Activated CD8-positive, alpha-beta T cell treated with anti-CD3 and anti-CD28 coated beads for 36 hours (primary cell): ENCODE measurements around the gene ERBB2. TPM values are rescaled to one million over a fixed set of nuclear protein-coding genes. Genes with fewer than 3 reads are reported as not detected.

ENCODE experiments used
- ATAC-seq: fragments of 200-7000 bp; cut with Tn5 transposase; one replicate; pipeline ENCODE4 v1.10.0; 2021; ENCODE audit warnings: mild to moderate bottlenecking, moderate library complexity
- CTCF ChIA-PET: fragments of 350-600 bp; sonication (Branson Sonifier 250); formaldehyde crosslinking; loops from one replicate; lab custom pipeline; 2021; ENCODE audit warnings: antibody characterized with exemption; lab: Charles Lee
- POLR2A ChIA-PET: fragments of 350-600 bp; sonication (Branson Sonifier 250); formaldehyde crosslinking; loops from one replicate; lab custom pipeline; 2021; ENCODE audit warnings: antibody characterized with exemption; lab: Charles Lee
- DNase-seq: peaks from one replicate; pipeline ENCODE4 v3.0.0-alpha.2; 2020
- H3K27ac Mint-ChIP-seq: one replicate; pipeline ENCODE4 v1.8.0; 2021; ENCODE audit warnings: mild to moderate bottlenecking, mixed read lengths
- H3K27me3 Mint-ChIP-seq: one replicate; pipeline ENCODE4 v1.8.0; 2021; ENCODE audit warnings: mixed read lengths
- H3K36me3 Mint-ChIP-seq: one replicate; pipeline ENCODE4 v1.8.0; 2021; ENCODE audit warnings: low read depth, mixed read lengths
- H3K4me1 Mint-ChIP-seq: one replicate; pipeline ENCODE4 v1.8.0; 2021; ENCODE audit warnings: low read depth, mixed read lengths
- H3K4me3 Mint-ChIP-seq: one replicate; pipeline ENCODE4 v1.8.0; 2021; ENCODE audit warnings: mild to moderate bottlenecking, moderate library complexity, mixed read lengths
- H3K9me3 Mint-ChIP-seq: one replicate; pipeline ENCODE4 v1.8.0; 2021; ENCODE audit warnings: mixed read lengths
- intact Hi-C: fragments of 100-400 bp; cut with micrococcal nuclease; formaldehyde crosslinking; loops from one replicate; pipeline ENCODE4 v1.10.0; 2022
- total RNA-seq, 2 experiments: library from RNA; stranded (reverse); gene quantifications; one replicate each; pipeline ENCODE4 v1.2.3, GENCODE V29; 2021
- TF ChIP-seq, protein P1 (sequence below): fragments of 200-600 bp; IDR thresholded peaks from one replicate; pipeline ENCODE4 v1.8.0; 2022; ENCODE audit warnings: antibody characterized with exemption, mild to moderate bottlenecking

Gene ERBB2
- total RNA-seq, 2 experiments from 2014 or later = 5.2 TPM

DNA sequence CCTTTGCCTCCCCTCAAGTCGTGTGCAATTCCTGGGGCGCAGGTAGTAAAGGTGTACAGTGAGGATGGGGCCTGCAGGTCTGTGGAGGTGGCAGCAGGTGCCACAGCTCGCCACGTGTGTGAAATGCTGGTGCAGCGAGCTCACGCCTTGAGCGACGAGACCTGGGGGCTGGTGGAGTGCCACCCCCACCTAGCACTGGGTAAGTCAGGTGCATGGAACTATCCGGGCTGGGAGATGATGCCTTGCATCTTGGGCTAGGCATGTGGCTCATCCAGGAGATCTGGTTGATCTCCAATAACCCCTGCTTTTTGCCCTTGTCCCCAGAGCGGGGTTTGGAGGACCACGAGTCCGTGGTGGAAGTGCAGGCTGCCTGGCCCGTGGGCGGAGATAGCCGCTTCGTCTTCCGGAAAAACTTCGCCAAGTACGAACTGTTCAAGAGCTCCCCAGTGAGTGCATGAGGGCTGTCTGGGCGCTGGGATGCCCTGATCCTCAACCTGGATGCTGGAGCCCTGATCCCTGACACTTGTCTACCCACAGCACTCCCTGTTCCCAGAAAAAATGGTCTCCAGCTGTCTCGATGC lies 43.1 kb downstream of the ERBB2 start:
- peaks cover 12% of the 10 kb centered on the region for H3K27me3 Mint-ChIP-seq
- H3K9me3 Mint-ChIP-seq = no peaks in the 10 kb centered on the region
- no peak for DNase-seq
- no peak overlapping the region for H3K4me3 Mint-ChIP-seq
- no peaks in the 10 kb centered on the region for H3K36me3 Mint-ChIP-seq
- no peak overlapping the region for H3K27ac Mint-ChIP-seq
- TF ChIP-seq, protein P1, sequence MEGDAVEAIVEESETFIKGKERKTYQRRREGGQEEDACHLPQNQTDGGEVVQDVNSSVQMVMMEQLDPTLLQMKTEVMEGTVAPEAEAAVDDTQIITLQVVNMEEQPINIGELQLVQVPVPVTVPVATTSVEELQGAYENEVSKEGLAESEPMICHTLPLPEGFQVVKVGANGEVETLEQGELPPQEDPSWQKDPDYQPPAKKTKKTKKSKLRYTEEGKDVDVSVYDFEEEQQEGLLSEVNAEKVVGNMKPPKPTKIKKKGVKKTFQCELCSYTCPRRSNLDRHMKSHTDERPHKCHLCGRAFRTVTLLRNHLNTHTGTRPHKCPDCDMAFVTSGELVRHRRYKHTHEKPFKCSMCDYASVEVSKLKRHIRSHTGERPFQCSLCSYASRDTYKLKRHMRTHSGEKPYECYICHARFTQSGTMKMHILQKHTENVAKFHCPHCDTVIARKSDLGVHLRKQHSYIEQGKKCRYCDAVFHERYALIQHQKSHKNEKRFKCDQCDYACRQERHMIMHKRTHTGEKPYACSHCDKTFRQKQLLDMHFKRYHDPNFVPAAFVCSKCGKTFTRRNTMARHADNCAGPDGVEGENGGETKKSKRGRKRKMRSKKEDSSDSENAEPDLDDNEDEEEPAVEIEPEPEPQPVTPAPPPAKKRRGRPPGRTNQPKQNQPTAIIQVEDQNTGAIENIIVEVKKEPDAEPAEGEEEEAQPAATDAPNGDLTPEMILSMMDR = no peak
- ATAC-seq = no peak
- intact Hi-C loops = no loop called here
- ChIA-PET CTCF (interaction anchor here (0.8 kb wide), 1 partner anchor 14 kb away, joined by 3 read pairs; no protein-coding TSS in a partner anchor), POLR2A (interaction anchor here (3.7 kb wide), 1 partner anchor 12 kb away, joined by 13 read pairs; the partner anchor contains the start of gene MIEN1)
- peaks cover 21% of the 10 kb centered on the region for H3K4me1 Mint-ChIP-seq

DNA sequence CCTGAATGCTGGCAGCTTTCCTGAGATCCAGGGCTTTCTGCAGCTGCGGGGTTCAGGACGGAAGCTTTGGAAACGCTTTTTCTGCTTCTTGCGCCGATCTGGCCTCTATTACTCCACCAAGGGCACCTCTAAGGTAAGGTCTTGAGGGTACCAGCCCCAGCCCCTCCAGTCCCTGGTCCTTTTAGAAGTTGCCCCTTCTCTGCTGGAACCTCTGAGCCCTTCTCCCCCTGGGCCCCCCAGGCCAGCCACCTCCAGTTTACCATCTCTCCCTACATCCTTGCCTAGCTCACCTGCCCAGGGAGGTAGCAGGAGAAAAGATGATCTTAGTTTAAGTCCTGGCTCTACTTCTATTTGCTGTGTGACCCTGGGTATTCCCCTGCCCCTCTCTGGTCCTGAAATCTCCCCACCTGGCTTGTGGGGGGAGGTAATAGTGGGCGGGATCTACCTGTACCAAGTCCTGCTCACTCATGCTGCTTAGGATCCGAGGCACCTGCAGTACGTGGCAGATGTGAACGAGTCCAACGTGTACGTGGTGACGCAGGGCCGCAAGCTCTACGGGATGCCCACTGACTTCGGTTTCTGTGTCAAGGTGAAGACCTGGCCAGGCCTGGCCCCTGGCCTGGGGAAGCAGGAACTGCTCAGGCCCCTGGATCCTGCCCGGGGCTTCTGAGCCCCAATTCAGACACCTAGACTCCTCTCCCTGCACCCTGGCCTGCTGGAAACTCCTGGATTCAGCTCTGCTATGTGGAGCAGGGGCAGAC lies 44.4 kb downstream of the ERBB2 start:
- Mint-ChIP-seq H3K27ac (no peak overlapping the region), H3K4me3 (no peak overlapping the region), H3K9me3 (no peaks in the 10 kb centered on the region), H3K27me3 (peaks cover 8% of the 10 kb centered on the region), H3K4me1 (peaks cover 10% of the 10 kb centered on the region), H3K36me3 (no peaks in the 10 kb centered on the region)
- DNase-seq (no peak), ATAC-seq (no peak)
- TF ChIP-seq, protein P1 = no peak
- intact Hi-C loops = no loop called here
- CTCF ChIA-PET = interaction anchor here (0.8 to 1.8 kb wide), 6 partner anchors 9 to 123 kb away, joined by 3 to 6 read pairs (median 3); partner anchors contain the start of gene MIEN1
- POLR2A ChIA-PET = interaction anchor here (0.7 to 3.7 kb wide), 3 partner anchors 9 to 14 kb away, joined by 4 to 13 read pairs (median 4); partner anchors contain the start of gene MIEN1

DNA sequence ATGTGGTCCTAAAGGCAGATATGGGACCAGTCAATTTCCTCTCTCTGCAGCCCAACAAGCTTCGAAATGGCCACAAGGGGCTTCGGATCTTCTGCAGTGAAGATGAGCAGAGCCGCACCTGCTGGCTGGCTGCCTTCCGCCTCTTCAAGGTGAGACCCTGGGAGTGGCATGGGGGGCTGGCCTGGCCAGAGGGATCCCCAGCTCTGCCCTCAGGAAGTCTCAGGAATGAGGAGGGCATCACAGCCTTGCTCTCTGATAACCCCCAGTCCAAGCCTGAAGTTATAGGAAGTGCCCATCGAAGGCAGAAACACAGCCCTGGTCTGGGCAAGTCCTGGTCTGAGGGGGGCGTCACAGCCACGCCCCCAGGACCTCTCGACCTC lies 45.0 kb downstream of the ERBB2 start:
- no peak overlapping the region for H3K27ac Mint-ChIP-seq
- H3K9me3 Mint-ChIP-seq = no peaks in the 10 kb centered on the region

DNA sequence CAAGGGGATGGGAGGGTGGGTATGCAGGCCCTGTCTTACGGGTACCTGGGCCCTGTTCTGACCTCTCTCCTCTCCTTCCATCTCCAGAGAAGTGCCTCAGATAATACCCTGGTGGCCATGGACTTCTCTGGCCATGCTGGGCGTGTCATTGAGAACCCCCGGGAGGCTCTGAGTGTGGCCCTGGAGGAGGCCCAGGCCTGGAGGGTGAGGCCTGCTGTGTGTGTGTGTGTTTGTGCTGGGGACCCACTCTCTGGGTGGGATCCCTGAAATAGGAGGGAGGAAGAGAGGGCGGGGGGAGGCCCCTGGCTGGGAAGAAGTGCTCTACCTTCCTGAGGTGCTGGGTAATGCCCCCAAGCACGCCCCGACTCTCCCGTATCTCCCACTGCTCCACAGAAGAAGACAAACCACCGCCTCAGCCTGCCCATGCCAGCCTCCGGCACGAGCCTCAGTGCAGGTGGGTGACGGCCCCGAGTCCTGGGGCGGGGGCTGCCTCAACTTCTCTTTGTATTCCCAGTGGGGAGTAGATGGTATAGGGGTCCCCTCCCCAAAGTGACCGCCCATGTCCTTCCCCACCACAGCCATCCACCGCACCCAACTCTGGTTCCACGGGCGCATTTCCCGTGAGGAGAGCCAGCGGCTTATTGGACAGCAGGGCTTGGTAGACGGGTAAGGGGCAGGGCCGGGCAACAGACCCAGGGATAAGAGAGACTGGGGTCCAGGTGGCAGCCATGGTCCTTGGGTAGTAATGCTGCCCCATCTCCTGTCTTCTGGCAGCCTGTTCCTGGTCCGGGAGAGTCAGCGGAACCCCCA lies 45.7 kb downstream of the ERBB2 start:
- H3K36me3 Mint-ChIP-seq = no peaks in the 10 kb centered on the region
- ChIA-PET POLR2A (no interaction called here), CTCF (interaction anchor here (0.9 to 1.8 kb wide), 3 partner anchors 15 to 116 kb away, joined by 3 to 6 read pairs (median 3); partner anchors contain the start of gene MIEN1)
- ATAC-seq = no peak
- H3K27me3 Mint-ChIP-seq = peaks cover 2% of the 10 kb centered on the region
- H3K4me3 Mint-ChIP-seq = no peak overlapping the region
- no peak for DNase-seq
- TF ChIP-seq, protein P1 = no peak
- H3K27ac Mint-ChIP-seq = no peak overlapping the region
- H3K4me1 Mint-ChIP-seq = peaks cover 3% of the 10 kb centered on the region
- H3K9me3 Mint-ChIP-seq = no peaks in the 10 kb centered on the region
- intact Hi-C loops = no loop called here

More for the DNA sequence above, 45.0 kb downstream of the ERBB2 start:
- intact Hi-C loops = no loop called here
- TF ChIP-seq, protein P1 = no peak
- no peak for DNase-seq
- Mint-ChIP-seq H3K4me1 (peaks cover 9% of the 10 kb centered on the region), H3K27me3 (peaks cover 7% of the 10 kb centered on the region), H3K4me3 (no peak overlapping the region), H3K36me3 (no peaks in the 10 kb centered on the region)
- ChIA-PET CTCF (interaction anchor here (1.0 to 1.8 kb wide), 4 partner anchors 8 to 117 kb away, joined by 3 to 6 read pairs (median 3); partner anchors contain the start of gene MIEN1), POLR2A (interaction anchor here (0.7 to 3.7 kb wide), 3 partner anchors 9 to 14 kb away, joined by 4 to 13 read pairs (median 4); partner anchors contain the start of gene MIEN1)
- no peak for ATAC-seq
